Activated CD4-positive, alpha-beta T cell treated with anti-CD3 and anti-CD28 coated beads for 36 hours (primary cell): ENCODE results near the gene BACH2. TPM values are rescaled to one million over a fixed set of nuclear protein-coding genes. Genes with fewer than 3 reads are reported as not detected.

Source experiments
- ATAC-seq: fragments of 200-7000 bp; cut with Tn5 transposase; one replicate; pipeline ENCODE4 v1.10.0; 2021; ENCODE audit warnings: mild to moderate bottlenecking, moderate library complexity
- CTCF ChIA-PET: fragments of 350-600 bp; sonication (Branson Sonifier 250); formaldehyde crosslinking; loops from one replicate; lab custom pipeline; 2021; ENCODE audit warnings: antibody characterized with exemption; lab: Charles Lee
- POLR2A ChIA-PET: fragments of 350-600 bp; sonication (Branson Sonifier 250); formaldehyde crosslinking; loops from one replicate; lab custom pipeline; 2021; ENCODE audit warnings: antibody characterized with exemption, inconsistent platforms; lab: Charles Lee
- DNase-seq: peaks from one replicate; pipeline ENCODE4 v3.0.0-alpha.2; 2020
- H3K27ac Mint-ChIP-seq: one replicate; pipeline ENCODE4 v1.8.0; 2021; ENCODE audit warnings: mixed read lengths
- H3K27me3 Mint-ChIP-seq: one replicate; pipeline ENCODE4 v1.8.0; 2021; ENCODE audit warnings: mixed read lengths
- H3K36me3 Mint-ChIP-seq: one replicate; pipeline ENCODE4 v1.8.0; 2021; ENCODE audit warnings: low read depth, mixed read lengths
- H3K4me1 Mint-ChIP-seq: one replicate; pipeline ENCODE4 v1.8.0; 2021; ENCODE audit warnings: mixed read lengths
- H3K4me3 Mint-ChIP-seq: one replicate; pipeline ENCODE4 v1.8.0; 2021; ENCODE audit warnings: mild to moderate bottlenecking, moderate library complexity, mixed read lengths
- H3K9me3 Mint-ChIP-seq: one replicate; pipeline ENCODE4 v1.8.0; 2021; ENCODE audit warnings: low read depth, mixed read lengths
- intact Hi-C, 2 experiments: fragments of 100-400 bp; cut with DNase I in 1 of 2; cut with micrococcal nuclease in 1 of 2; formaldehyde crosslinking; loops; one replicate each; pipeline versions ENCODE4 v1.14.2 to v1.15.1; 2022 to 2024; cut with DNase I, micrococcal nuclease
- total RNA-seq, 2 experiments: library from RNA; stranded (reverse); gene quantifications; one replicate each; pipeline ENCODE4 v1.2.3, GENCODE V29; 2021

BACH2 gene
- total RNA-seq, 2 experiments from 2014 or later: 74.7 to 87.3 TPM

- CTCF ChIA-PET: interaction anchor here (0.7 to 1.1 kb wide), 7 partner anchors 16 to 124 kb away, joined by 3 to 5 read pairs (median 4); no protein-coding TSS in a partner anchor
- Mint-ChIP-seq H3K36me3 (peaks cover 69% of the 10 kb centered on the region), H3K27ac (peak overlapping the region; percentile 99), H3K9me3 (no peaks in the 10 kb centered on the region), H3K4me3 (peak overlapping the region; percentile 93), H3K27me3 (no peaks in the 10 kb centered on the region), H3K4me1 (peaks cover 81% of the 10 kb centered on the region)
- ATAC-seq: peak; percentile 52
- intact Hi-C loops: loop anchor here (1.0 to 10.0 kb wide), 18 partner anchors 10 to 724 kb away; partner anchors contain the start of genes MDN1 (in 1 of the 2) and UBE2J1 (in 1 of the 2)
- peak; percentile 87 for DNase-seq
- POLR2A ChIA-PET: interaction anchor here (0.5 to 1.2 kb wide), 17 partner anchors 9 to 210 kb away, joined by 3 to 10 read pairs (median 3); no protein-coding TSS in a partner anchor
These were observed 217.9 kb downstream of the BACH2 start for GRCh38 chr6:90078513-90079289.

DNA sequence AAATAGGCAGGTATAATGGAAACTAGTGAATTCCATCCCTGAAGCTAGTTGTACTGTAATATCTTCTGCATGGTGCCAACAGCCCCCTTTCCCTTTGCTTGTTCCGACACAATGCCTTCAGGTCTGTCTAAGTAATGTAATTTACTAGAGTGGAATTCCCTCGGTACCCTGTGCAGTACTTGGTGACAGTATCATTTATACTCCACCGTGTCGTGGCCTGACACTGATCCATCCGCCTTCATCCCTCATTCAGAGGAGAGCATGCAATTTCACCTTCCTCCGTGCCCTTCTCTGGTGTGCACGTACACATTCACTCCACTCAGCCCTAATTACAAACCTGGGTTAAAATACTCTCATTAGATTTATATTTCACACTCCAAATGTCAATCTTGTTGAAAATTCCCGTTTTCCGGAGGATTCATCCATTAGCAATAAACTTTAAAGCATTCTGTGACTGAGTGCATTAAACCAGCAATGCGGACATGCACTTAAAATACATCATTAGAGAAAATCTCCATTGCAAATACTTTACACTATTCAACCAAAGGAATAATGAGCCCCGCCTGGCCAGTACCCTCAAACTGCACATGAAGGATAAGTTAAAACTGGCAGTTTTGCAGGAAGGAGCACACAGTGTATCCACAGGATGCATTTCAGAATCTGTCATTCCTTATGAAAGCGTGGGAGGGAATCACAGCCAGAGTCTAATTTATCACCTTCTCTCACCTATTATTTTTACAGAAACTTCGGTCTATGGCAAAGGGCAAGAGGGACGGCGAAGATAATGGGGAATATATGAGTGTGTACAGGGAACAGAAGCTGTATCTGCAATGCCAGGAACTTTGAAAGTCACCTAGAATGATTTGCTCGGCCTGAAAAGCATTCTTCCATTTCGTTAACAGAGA is 219.9 kb downstream of the BACH2 start:
- intact Hi-C loops: loop anchor here (5.0 to 10.0 kb wide), 2 partner anchors 336 to 722 kb away; partner anchors contain the start of gene UBE2J1 (in 1 of the 2)
- Mint-ChIP-seq H3K27me3 (no peaks in the 10 kb centered on the region), H3K36me3 (peaks cover 80% of the 10 kb centered on the region), H3K4me1 (peaks cover 81% of the 10 kb centered on the region), H3K4me3 (peak overlapping the region; percentile 93), H3K27ac (peak overlapping the region; percentile 99), H3K9me3 (no peaks in the 10 kb centered on the region)
- ChIA-PET POLR2A (no interaction called here), CTCF (no interaction called here)
- DNase-seq: no peak
- ATAC-seq: no peak

DNA sequence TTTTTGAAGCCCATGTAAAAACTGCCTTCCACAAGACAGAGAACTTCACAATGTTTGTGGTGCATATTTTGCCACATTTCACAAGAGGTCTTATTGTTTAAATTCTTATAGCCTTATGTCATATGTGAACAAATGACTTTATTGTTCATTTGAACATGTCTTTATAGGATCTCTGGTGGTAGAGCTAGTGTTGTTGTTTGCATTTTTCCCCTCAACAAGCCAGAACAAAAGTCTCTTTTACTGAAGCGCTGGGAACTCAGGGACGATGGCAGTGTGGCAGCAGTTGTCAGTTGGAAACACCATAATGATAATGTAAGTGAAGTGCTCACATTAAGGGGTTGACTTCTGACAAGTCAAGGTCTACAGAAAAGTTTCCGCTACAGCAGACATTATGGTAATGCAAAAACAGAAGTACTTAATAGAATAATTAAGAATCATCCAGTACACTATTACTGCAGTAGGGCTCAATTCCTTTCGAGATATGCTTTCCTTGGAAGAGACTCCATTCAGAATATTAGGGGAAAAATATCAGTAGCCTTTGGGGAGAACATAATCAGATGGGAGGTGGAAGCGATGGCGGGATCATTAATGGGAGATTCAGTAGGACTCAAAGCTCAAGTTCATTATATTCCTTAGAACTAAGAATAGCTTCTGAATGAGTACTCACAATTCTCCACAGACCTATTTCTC is 222.3 kb downstream of the BACH2 start:
- POLR2A ChIA-PET: no interaction called here
- peak overlapping the region; percentile 74 for H3K27ac Mint-ChIP-seq
- no peak for ATAC-seq
- peak overlapping the region; percentile 58 for H3K4me3 Mint-ChIP-seq
- H3K36me3 Mint-ChIP-seq: peaks cover 82% of the 10 kb centered on the region
- no peaks in the 10 kb centered on the region for H3K9me3 Mint-ChIP-seq
- no peaks in the 10 kb centered on the region for H3K27me3 Mint-ChIP-seq
- H3K4me1 Mint-ChIP-seq: peaks cover 92% of the 10 kb centered on the region
- intact Hi-C loops: loop anchor here in 1 of 2 experiments (10.0 kb wide), 1 partner anchor 720 kb away; the partner anchor contains the start of gene UBE2J1
- CTCF ChIA-PET: no interaction called here
- DNase-seq: no peak

GRCh38 chr6:90072935-90073464 is 223.6 kb downstream of the BACH2 start:
- Mint-ChIP-seq H3K27me3 (no peaks in the 10 kb centered on the region), H3K4me1 (peaks cover 92% of the 10 kb centered on the region), H3K9me3 (no peaks in the 10 kb centered on the region), H3K4me3 (peak overlapping the region; percentile 58), H3K36me3 (peaks cover 82% of the 10 kb centered on the region), H3K27ac (peak overlapping the region; percentile 91)
- DNase-seq (no peak), ATAC-seq (peak; percentile 21)
- intact Hi-C loops: loop anchor here in 1 of 2 experiments (10.0 kb wide), 1 partner anchor 718 kb away; the partner anchor contains the start of gene UBE2J1
- ChIA-PET POLR2A (interaction anchor here (0.6 to 0.7 kb wide), 2 partner anchors 49 to 94 kb away, joined by 3 to 4 read pairs; no protein-coding TSS in a partner anchor), CTCF (interaction anchor here (0.6 to 1.9 kb wide), 6 partner anchors 10 to 406 kb away, joined by 3 to 11 read pairs (median 3); no protein-coding TSS in a partner anchor)

DNA sequence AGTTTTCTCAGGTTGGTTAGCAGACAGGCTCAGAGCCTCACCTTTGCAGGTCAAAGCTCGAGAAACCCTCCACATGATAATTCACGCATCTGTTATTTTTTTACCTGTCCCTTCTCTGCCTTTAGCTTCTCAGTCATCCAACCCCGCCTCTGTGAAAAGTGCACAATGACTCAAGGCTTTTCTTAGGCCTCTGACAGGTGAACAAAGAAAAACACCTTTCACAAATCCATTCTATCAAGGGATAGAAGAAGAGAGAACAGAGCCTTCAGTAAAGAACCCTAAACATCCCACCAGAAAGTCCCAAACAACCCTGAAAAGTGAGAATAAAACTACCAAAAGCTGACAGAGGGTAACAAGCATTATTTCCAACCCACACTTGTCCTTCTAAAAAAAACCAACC is 224.1 kb downstream of the BACH2 start:
- intact Hi-C loops: loop anchor here in 1 of 2 experiments (10.0 kb wide), 1 partner anchor 718 kb away; the partner anchor contains the start of gene UBE2J1
- H3K9me3 Mint-ChIP-seq: no peaks in the 10 kb centered on the region
- peak; percentile 38 for DNase-seq
- POLR2A ChIA-PET: interaction anchor here (0.6 kb wide), 1 partner anchor 93 kb away, joined by 4 read pairs; no protein-coding TSS in a partner anchor
- H3K27ac Mint-ChIP-seq: peak overlapping the region; percentile 91
- H3K36me3 Mint-ChIP-seq: peaks cover 84% of the 10 kb centered on the region
- H3K4me1 Mint-ChIP-seq: peaks cover 93% of the 10 kb centered on the region
- peak; percentile 21 for ATAC-seq
- CTCF ChIA-PET: interaction anchor here (0.9 to 1.9 kb wide), 5 partner anchors 9 to 407 kb away, joined by 3 to 11 read pairs (median 3); no protein-coding TSS in a partner anchor
- H3K4me3 Mint-ChIP-seq: peak overlapping the region; percentile 58
- no peaks in the 10 kb centered on the region for H3K27me3 Mint-ChIP-seq

GRCh38 chr6:90068703-90069523 is 227.7 kb downstream of the BACH2 start:
- intact Hi-C loops: loop anchor here in 1 of 2 experiments (1.0 kb wide), 1 partner anchor 9 kb away; no protein-coding TSS in a partner anchor
- ATAC-seq (peak; percentile 2), DNase-seq (no peak)
- Mint-ChIP-seq H3K4me1 (peaks cover 90% of the 10 kb centered on the region), H3K27me3 (no peaks in the 10 kb centered on the region), H3K36me3 (peaks cover 84% of the 10 kb centered on the region), H3K27ac (peak overlapping the region; percentile 64), H3K4me3 (no peak overlapping the region), H3K9me3 (no peaks in the 10 kb centered on the region)
- ChIA-PET CTCF (interaction anchor here (1.0 to 1.8 kb wide), 4 partner anchors 11 to 412 kb away, joined by 3 to 6 read pairs (median 5); no protein-coding TSS in a partner anchor), POLR2A (interaction anchor here (2.0 kb wide), 1 partner anchor 10 kb away, joined by 8 read pairs; no protein-coding TSS in a partner anchor)

DNA sequence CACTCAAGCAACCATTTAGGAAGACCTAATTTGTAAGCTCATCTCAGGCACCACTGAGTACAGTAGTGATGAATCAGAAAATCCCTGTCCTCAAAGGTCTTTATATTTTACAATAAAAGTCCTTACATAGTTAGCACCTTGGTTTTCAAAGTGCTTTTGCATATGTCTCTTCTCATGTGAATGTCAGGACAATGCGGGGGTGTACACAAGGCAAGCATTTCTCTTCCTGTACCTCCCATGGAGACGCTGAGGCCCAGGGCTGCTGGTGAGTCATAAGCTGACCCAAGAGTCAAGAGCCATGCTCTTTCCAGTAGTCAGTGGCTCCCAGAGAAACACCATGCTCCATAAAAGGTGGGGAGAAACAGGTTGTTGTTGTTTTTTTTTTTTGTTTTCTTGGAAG is 228.4 kb downstream of the BACH2 start:
- H3K9me3 Mint-ChIP-seq: no peaks in the 10 kb centered on the region
- ATAC-seq: peak; percentile 73
- intact Hi-C loops: loop anchor here in 1 of 2 experiments (1.0 kb wide), 1 partner anchor 10 kb away; no protein-coding TSS in a partner anchor
- no peak overlapping the region for H3K4me3 Mint-ChIP-seq
- H3K36me3 Mint-ChIP-seq: peaks cover 83% of the 10 kb centered on the region
- peak overlapping the region; percentile 64 for H3K27ac Mint-ChIP-seq
- ChIA-PET POLR2A (interaction anchor here (0.7 to 2.0 kb wide), 2 partner anchors 11 to 774 kb away, joined by 3 to 8 read pairs; no protein-coding TSS in a partner anchor), CTCF (interaction anchor here (1.0 to 1.8 kb wide), 4 partner anchors 11 to 413 kb away, joined by 3 to 6 read pairs (median 5); no protein-coding TSS in a partner anchor)
- H3K4me1 Mint-ChIP-seq: peaks cover 87% of the 10 kb centered on the region
- DNase-seq: peak; percentile 71
- H3K27me3 Mint-ChIP-seq: no peaks in the 10 kb centered on the region

GRCh38 chr6:90066697-90067096 is 229.9 kb downstream of the BACH2 start:
- CTCF ChIA-PET: interaction anchor here (0.9 kb wide), 1 partner anchor 110 kb away, joined by 3 read pairs; no protein-coding TSS in a partner anchor
- POLR2A ChIA-PET: interaction anchor here (0.6 kb wide), 1 partner anchor 1718 kb away, joined by 3 read pairs; no protein-coding TSS in a partner anchor
- peaks cover 71% of the 10 kb centered on the region for H3K4me1 Mint-ChIP-seq

GRCh38 chr6:90065173-90065572 is 231.5 kb downstream of the BACH2 start:
- Mint-ChIP-seq H3K36me3 (peaks cover 56% of the 10 kb centered on the region), H3K9me3 (peaks cover under 1% of the 10 kb centered on the region), H3K27ac (no peak overlapping the region), H3K4me3 (no peak overlapping the region), H3K27me3 (no peaks in the 10 kb centered on the region), H3K4me1 (peaks cover 56% of the 10 kb centered on the region)
- intact Hi-C loops: no loop called here
- POLR2A ChIA-PET: no interaction called here
- ATAC-seq: no peak
- DNase-seq: no peak
- CTCF ChIA-PET: interaction anchor here (0.6 kb wide), 1 partner anchor 129 kb away, joined by 3 read pairs; no protein-coding TSS in a partner anchor

More at GRCh38 chr6:90066697-90067096, 229.9 kb downstream of the BACH2 start:
- peak overlapping the region; percentile 40 for H3K27ac Mint-ChIP-seq
- ATAC-seq (peak; percentile 6), DNase-seq (no peak)
- H3K27me3 Mint-ChIP-seq: no peaks in the 10 kb centered on the region
- no peaks in the 10 kb centered on the region for H3K9me3 Mint-ChIP-seq
- intact Hi-C loops: loop anchor here in 1 of 2 experiments (2.0 kb wide), 1 partner anchor 14 kb away; no protein-coding TSS in a partner anchor
- peaks cover 68% of the 10 kb centered on the region for H3K36me3 Mint-ChIP-seq
- no peak overlapping the region for H3K4me3 Mint-ChIP-seq
